IMR-90 (cell line): Measurements from ENCODE around the gene DSN1.

ENCODE experiments used
- BHLHE40 ChIP-seq: fragments of 150-350 bp; IDR thresholded peaks from 2 replicates; pipeline ENCODE4 v1.6.1; 2016; ENCODE audit warnings: mild to moderate bottlenecking, low read depth, low read length
- CTCF ChIP-seq: conservative IDR thresholded peaks from 2 replicates; pipeline ENCODE4 v1.5.1; 2012; ENCODE audit warnings: mild to moderate bottlenecking, low read depth, low read length, improper control_type of control experiment
- MAFK ChIP-seq: IDR thresholded peaks from 2 replicates; pipeline ENCODE4 v1.6.1; 2012; ENCODE audit warnings: low read depth, low read length, improper control_type of control experiment
- MXI1 ChIP-seq: IDR thresholded peaks from 2 replicates; pipeline ENCODE4 v1.6.1; 2012; ENCODE audit warnings: low read depth, mild to moderate bottlenecking, low read length, moderate library complexity, borderline replicate concordance
- NFE2L2 ChIP-seq: fragments of 150-350 bp; IDR thresholded peaks from 2 replicates; pipeline ENCODE4 v1.6.1; 2016; ENCODE audit warnings: low read depth, mild to moderate bottlenecking, low read length
- POLR2A ChIP-seq: IDR thresholded peaks from 2 replicates; pipeline ENCODE4 v1.6.1; 2012; ENCODE audit warnings: mild to moderate bottlenecking, low read depth, low read length
- RAD21 ChIP-seq: IDR thresholded peaks from 2 replicates; pipeline ENCODE4 v1.6.1; 2012; ENCODE audit warnings: low read length, improper control_type of control experiment
- RCOR1 ChIP-seq: IDR thresholded peaks from 2 replicates; pipeline ENCODE4 v1.6.1; 2012; ENCODE audit warnings: mild to moderate bottlenecking, low read length, improper control_type of control experiment; ENCODE audit not compliant: insufficient replicate concordance
- RFX5 ChIP-seq: IDR thresholded peaks from 2 replicates; pipeline ENCODE4 v1.8.0; 2012; ENCODE audit warnings: low read depth, mild to moderate bottlenecking, low read length, moderate library complexity
- SMC3 ChIP-seq: fragments of 150-350 bp; IDR thresholded peaks from 2 replicates; pipeline ENCODE4 v1.6.1; 2016; ENCODE audit warnings: low read depth, mild to moderate bottlenecking, antibody characterized with exemption, low read length, moderate library complexity
- TF ChIP-seq, protein P1 (sequence below): fragments of 150-350 bp; IDR thresholded peaks from 2 replicates; pipeline ENCODE4 v1.6.1; 2017; ENCODE audit warnings: mild to moderate bottlenecking, antibody characterized with exemption, low read length, low read depth
- TF ChIP-seq, protein P2 (sequence below): fragments of 150-350 bp; IDR thresholded peaks from 2 replicates; pipeline ENCODE4 v1.6.1; 2016; ENCODE audit warnings: low read depth, mild to moderate bottlenecking, low read length, moderate library complexity, borderline replicate concordance

DNA sequence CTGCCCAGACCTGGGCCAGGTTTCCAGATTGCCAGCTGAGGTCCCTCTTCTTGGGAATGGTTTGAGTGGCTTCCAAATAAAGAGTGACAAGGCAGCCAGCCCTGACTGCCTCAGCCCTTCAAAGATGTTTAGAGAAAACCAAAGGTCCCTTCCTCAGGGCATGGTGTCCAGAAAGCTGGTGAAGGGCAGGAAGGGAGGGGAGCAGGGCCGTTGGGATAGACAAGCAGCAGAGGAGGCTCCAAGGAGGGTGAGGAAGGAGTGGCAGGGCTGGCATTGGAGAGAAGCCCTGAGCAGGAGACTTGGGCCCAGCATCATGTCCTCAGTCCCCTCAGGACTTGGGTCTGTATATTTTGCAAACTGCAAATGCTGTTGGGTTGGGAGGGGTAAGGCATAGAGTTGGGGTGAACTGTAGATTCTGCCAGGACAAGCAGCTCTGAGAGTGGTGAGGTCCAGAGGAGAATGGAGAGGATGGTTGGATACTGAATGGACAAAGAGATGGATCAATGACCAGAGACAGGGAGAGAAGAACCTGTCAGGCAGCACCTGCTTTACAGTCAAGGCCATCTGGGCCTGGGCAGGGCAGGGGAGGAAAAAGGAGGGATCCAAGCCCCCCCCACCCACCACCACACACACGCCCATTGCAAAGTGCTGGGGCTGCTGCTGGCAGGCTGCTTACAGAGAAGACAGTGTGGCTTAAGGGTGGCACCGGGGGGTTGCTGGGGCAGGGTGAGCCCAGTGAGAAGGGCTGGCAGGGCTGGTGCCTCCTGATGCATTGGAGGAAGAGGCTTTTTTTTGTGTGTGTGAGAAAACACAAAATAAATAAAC is 5.5 kb upstream of the DSN1 start:
- TF ChIP-seq CTCF: no peak
- TF ChIP-seq POLR2A: no peak
- TF ChIP-seq RAD21: no peak
- TF ChIP-seq NFE2L2: no peak
- no peak for TF ChIP-seq RFX5
- TF ChIP-seq SMC3: no peak
- TF ChIP-seq, protein P1, sequence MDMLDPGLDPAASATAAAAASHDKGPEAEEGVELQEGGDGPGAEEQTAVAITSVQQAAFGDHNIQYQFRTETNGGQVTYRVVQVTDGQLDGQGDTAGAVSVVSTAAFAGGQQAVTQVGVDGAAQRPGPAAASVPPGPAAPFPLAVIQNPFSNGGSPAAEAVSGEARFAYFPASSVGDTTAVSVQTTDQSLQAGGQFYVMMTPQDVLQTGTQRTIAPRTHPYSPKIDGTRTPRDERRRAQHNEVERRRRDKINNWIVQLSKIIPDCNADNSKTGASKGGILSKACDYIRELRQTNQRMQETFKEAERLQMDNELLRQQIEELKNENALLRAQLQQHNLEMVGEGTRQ: no peak
- no peak for TF ChIP-seq RCOR1
- no peak for TF ChIP-seq MAFK
- TF ChIP-seq, protein P2, sequence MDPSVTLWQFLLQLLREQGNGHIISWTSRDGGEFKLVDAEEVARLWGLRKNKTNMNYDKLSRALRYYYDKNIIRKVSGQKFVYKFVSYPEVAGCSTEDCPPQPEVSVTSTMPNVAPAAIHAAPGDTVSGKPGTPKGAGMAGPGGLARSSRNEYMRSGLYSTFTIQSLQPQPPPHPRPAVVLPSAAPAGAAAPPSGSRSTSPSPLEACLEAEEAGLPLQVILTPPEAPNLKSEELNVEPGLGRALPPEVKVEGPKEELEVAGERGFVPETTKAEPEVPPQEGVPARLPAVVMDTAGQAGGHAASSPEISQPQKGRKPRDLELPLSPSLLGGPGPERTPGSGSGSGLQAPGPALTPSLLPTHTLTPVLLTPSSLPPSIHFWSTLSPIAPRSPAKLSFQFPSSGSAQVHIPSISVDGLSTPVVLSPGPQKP: no peak
- TF ChIP-seq MXI1: no peak
- TF ChIP-seq BHLHE40: no peak
